HTR-8/SVneo (cell line): ENCODE measurements around the gene BICC1.

ENCODE experiments used
- DNase-seq: peaks from one replicate; pipeline ENCODE4 v3.0.0; 2011; ENCODE audit warnings: low spot score, mixed read lengths; ENCODE audit not compliant: insufficient read length
- FAIRE-seq: peaks from 2 replicates; lab custom pipeline; 2011; peaks lifted over from hg19 to GRCh38; lab: Jason Lieb, UNC

Gene BICC1

DNA sequence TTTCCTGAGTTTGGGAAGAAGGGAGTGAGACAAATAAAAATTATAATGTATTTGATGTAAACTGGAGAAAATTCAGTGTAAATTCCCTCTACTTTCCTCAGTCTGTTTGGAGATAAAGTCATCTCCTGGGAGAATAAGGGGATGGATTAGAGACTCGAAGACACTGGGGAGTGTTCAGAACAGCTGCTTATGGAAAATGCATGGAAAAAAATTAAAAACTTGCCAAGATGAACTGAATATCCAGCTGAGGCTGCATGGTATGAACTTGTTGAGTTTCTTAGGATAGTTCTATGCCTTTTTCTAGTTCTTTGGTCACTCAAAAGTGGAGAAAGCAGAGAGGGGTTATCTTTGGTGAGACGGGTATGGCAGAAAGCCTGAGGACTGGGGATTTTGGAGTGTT is 210.5 kb downstream of the BICC1 start:
- FAIRE-seq: no peak
- no peak for DNase-seq

DNA sequence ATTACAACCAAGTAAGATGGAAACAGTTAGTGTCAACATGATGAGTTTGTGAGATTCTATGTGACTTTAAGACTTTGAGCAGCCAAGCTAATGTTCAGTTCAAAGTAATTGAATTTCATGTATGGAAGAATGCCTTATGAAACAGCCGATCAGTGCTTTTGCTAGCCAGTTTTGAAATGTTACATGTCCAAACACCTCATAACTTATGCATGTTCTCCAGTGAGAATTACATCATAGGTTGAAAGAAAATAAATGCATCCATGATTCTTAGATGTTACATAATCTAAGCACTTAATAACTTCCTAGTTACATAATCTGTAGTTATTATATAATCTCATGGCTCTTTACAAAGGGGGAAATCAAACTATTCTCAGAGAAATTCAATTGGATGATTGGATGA is 211.3 kb downstream of the BICC1 start:
- DNase-seq: no peak
- no peak for FAIRE-seq

DNA sequence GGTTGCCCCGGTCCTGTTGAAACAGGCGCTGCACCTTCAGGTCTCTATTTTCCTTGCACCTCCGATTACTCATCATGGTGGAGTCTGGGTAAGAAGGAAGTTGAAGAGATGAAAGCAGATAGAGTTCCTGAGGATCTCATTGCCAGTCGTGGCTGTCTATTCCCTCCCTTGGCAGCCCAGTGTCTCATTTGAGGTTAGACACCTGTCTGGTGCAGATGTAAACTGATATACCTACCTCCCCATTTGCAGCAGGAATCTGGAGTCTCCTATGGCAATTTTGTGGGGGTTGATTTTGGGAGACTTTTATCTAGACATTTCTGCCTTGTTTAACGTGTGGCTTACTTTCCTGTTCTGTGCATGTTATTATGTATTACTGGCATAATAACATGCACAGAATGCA is 212.1 kb downstream of the BICC1 start:
- DNase-seq (no peak), FAIRE-seq (no peak)

- DNase-seq (no peak), FAIRE-seq (no peak)
These were observed 213.2 kb downstream of the BICC1 start for GRCh38 chr10:58725901-58726300.

GRCh38 chr10:58727633-58728032 is 215.0 kb downstream of the BICC1 start:
- no peak for DNase-seq
- no peak for FAIRE-seq

- FAIRE-seq (no peak), DNase-seq (no peak)
These were observed 218.6 kb downstream of the BICC1 start for GRCh38 chr10:58731276-58731675.

- FAIRE-seq: no peak
- DNase-seq: no peak
These were observed 220.8 kb downstream of the BICC1 start for GRCh38 chr10:58733436-58733835.

DNA sequence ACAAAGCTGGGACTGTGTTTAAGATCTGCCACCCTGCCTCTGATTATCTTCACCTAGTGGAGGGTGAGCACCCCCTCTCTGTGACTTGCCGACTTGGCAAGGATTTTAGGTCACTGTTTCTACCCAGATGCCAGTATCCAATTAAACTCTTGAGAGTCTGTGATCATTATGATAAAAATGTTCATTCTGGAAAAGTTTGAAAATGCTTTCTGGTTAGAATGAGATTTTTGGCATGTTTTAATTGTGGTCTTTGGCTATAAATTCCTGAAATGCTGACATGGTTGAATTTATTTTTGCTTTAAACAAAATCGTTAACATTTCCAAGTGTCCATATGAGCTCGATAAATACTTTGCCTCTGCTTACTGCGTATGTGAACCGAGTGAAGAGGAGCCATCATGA is 221.4 kb downstream of the BICC1 start:
- FAIRE-seq: no peak
- no peak for DNase-seq

DNA sequence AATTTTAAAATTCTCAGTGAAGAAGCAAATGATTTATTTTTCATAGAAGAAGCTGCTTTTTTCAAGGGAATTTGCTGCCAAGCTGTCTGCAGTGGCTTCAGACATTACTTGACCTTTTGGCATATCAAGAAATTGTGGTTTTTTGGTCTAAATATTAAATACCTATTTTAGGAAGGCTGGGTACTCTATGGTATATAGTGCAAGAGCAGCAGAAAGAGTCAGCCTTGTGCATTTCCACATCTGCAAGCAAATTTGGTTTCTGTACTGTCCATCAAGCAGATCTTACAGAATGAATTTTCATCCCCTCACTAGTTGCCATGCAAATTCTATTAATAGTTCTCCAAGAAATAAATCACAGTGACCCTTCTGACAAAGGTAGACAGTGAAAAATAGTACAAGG is 222.0 kb downstream of the BICC1 start:
- no peak for FAIRE-seq
- DNase-seq: no peak

- FAIRE-seq: no peak
- no peak for DNase-seq
These were observed 222.4 kb downstream of the BICC1 start for GRCh38 chr10:58735087-58735486.

- no peak for FAIRE-seq
- no peak for DNase-seq
These were observed 228.1 kb downstream of the BICC1 start for GRCh38 chr10:58740620-58741369.

DNA sequence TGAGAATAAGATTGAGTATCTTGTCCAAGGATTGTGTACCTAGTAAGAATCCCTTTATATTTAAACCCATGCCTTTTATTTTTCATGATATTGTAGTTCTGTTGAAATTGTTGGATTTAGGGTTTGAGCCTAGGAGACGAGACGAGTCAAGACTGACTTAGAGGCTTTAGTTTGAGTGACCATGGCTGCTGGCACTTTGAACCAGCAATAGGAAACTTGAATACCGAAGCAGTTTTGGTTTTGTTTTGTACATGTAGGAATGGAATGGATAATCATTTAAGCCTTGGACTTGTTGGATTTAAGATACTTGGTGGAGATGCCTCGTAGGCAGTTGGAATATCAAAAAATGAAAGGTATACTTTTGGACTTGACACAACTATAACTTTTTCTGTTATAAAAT is 229.0 kb downstream of the BICC1 start:
- DNase-seq: no peak
- FAIRE-seq: no peak

DNA sequence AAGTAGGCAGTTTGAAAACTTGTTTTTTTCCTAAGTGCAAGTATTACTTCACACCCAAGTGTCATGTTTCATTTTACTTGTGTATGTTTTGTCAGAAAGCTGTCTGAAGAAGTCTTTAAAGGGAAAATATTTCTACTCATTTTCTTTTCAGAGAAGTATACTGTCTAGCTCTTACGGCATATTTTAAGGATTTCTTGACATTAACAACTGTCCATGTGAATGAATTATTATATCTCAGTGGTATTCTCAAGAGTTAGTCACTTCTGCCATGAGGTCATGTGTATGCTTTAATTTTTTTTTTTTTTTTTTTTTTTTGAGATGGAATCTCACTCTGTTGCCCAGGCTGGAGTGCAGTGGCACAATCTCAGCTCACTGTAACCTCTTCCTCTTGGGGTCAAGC is 229.5 kb downstream of the BICC1 start:
- no peak for FAIRE-seq

GRCh38 chr10:58743466-58744115 is 230.9 kb downstream of the BICC1 start:
- no peak for DNase-seq
- FAIRE-seq: no peak

More for the DNA sequence above, 229.5 kb downstream of the BICC1 start:
- no peak for DNase-seq

GRCh38 chr10:58746474-58747185 is 234.0 kb downstream of the BICC1 start:
- DNase-seq (no peak), FAIRE-seq (no peak)

- FAIRE-seq (no peak), DNase-seq (no peak)
These were observed 235.0 kb downstream of the BICC1 start for GRCh38 chr10:58747687-58748086.

DNA sequence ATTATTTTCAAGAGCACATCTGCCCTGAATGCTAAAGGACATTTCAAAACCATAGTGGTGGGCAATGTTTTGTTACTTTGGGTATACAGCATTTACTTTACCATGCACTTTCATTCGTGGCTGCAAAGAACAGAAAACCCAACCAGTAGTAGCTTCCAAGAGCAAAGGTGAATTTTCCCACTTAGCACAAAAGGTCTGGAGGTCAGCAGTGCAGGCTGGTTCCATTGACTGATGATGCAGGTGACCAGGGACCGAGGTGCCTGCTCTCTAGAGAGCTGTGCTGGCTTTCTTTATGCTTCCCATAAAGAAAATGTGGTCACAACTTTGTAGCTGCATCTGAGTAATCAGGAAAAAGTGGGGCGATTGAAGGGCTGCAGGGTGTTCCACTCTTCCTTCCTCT is 240.0 kb downstream of the BICC1 start:
- FAIRE-seq: no peak
- no peak for DNase-seq

- FAIRE-seq: no peak
- DNase-seq: no peak
These were observed 240.8 kb downstream of the BICC1 start for GRCh38 chr10:58753425-58753824.

DNA sequence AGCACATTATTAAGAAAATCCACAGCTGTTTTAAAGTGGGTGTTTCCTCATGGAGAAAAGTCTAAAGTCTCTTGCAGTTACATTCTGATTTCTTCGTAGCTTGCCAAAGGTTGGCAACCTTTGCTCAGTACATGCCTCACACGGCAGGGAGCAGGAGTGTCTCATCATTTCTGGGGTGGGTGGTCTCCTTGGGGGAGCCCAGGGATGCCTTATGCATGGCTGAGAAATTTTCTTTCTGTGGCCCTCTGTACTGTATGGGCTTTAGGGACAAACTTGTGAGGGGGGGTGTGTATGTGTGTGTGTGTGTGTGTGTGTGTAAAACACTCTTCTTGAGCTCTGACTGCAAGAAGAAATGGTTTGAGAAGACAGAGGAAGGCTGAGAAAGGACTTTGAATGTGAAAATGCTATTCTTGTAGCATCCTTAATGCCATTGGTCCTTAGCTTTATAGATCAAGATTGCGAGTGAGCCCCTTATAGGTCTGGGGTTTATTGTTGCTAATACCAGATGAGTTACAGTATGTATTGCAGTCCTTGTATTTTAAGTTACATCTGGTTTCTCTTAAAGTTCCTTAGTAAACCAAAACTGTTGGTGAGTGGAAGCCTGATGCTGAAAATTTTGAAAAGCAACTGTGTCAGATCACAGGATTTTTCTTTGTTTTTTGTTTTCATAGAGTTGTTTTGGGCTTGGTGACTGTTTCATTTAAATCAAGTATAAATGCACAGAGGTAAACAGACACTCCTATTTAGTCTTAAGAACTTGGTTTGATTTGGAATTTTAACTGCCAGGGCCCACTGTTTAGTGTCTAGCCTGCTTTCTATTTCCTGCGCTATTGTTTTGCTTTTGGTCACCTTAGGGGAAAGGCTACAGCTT is 242.0 kb downstream of the BICC1 start:
- no peak for FAIRE-seq
- DNase-seq: no peak

DNA sequence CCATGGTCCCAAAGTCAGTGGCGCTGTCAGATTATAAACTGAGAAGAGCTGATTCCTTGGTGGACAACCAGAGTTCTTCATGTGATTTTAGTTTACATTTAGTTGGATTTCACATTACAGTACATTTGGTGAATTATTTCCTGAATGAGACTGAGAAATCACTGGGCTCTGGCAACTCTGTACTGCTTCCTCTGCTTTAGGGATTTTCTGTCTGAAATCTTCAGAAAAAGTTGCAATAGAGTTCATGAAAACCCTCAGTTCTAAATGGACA is 242.6 kb downstream of the BICC1 start:
- DNase-seq (no peak), FAIRE-seq (no peak)

GRCh38 chr10:58755677-58756076 is 243.0 kb downstream of the BICC1 start:
- DNase-seq: no peak
- no peak for FAIRE-seq
